ENCODE data around the gene CCDC175. TPM values are rescaled to one million over a fixed set of nuclear protein-coding genes. Genes with fewer than 3 reads are reported as not detected.

The CCDC175 gene
- total RNA-seq, 2 experiments from 2014 or later, result not detected

GRCh38 chr14:59483819-59484638 lies 92.6 kb downstream of the CCDC175 start, which contains the start of the genes JKAMP and L3HYPDH:
TSS of gene JKAMP (plus strand) at chr14:59484517. CDS start at chr14:59484590, 73 bp downstream.
TSS of gene L3HYPDH (minus strand) at chr14:59484408. CDS start at chr14:59484316, 92 bp downstream.
- peaks cover 38% of the 10 kb centered on the region for H3K4me1 ChIP-seq (ENCODE audit: insufficient read depth, low read length, poor library complexity, severe bottlenecking)
- H2AFZ ChIP-seq (ENCODE audit: low read length), result peak within 1 kb of the TSS; percentile 97
- no peaks in the 10 kb centered on the region for H3K9me2 ChIP-seq (ENCODE audit: insufficient read depth, low read length)
- TF ChIP-seq EZH2phosphoT487 (IDR thresholded peaks at IDR 0.05; ENCODE audit: borderline replicate concordance, low read depth, low read length), result no peak
- TF ChIP-seq CTCF (conservative IDR thresholded peaks at IDR 0.05; ENCODE audit: low read length), result peak; percentile 69
- H3K4me3 ChIP-seq (ENCODE audit: low read depth, low read length, poor library complexity, severe bottlenecking), result peak within 1 kb of the TSS; percentile 87
- ChIA-PET CTCF (ENCODE audit: unreplicated experiment) (interaction anchor here (0.7 kb wide), 1 partner anchor 23 kb away, joined by 4 read pairs; no protein-coding TSS in a partner anchor), POLR2A (interaction anchor here (0.5 to 2.0 kb wide), 13 partner anchors 10 to 1944 kb away, joined by 3 to 7 read pairs (median 4); no protein-coding TSS in a partner anchor)
- H3K79me2 ChIP-seq (ENCODE audit: insufficient read depth, low read depth, low read length), result peaks cover 36% of the 10 kb centered on the region; the same call in 1 of the 2 replicates
- peaks cover 10% of the 10 kb centered on the region for H4K20me1 ChIP-seq (ENCODE audit: insufficient read depth, low read length)
- intact Hi-C loops (cut with micrococcal nuclease; ENCODE audit: unreplicated experiment), result loop anchor here (1.0 to 10.0 kb wide), 4 partner anchors 127 to 861 kb away; partner anchors contain the start of gene DAAM1
- BruUV-seq (replicated peaks), result no TSS peak
- no peaks in the 10 kb centered on the region for H3K9me3 ChIP-seq (ENCODE audit: low read length)
- H3K36me3 ChIP-seq (ENCODE audit: insufficient read depth, low read length), result peaks cover 18% of the 10 kb centered on the region
- H3K4me2 ChIP-seq (ENCODE audit: low read length), result peak within 1 kb of the TSS; percentile 100
- peak; percentile 98 for DNase-seq (ENCODE audit: low spot score)
- peak within 1 kb of the TSS; percentile 58 for H3K27ac ChIP-seq (ENCODE audit: low read depth, low read length, poor library complexity, severe bottlenecking)

- DNase-seq (ENCODE audit: low spot score), result no peak
- POLR2A ChIA-PET, result interaction anchor here (0.5 to 2.0 kb wide), 5 partner anchors 9 to 1945 kb away, joined by 3 to 7 read pairs (median 4); no protein-coding TSS in a partner anchor
- BruUV-seq (replicated peaks), result no TSS peak
These were observed 93.2 kb downstream of the CCDC175 start for GRCh38 chr14:59483363-59483762.

More at GRCh38 chr14:59483363-59483762, 93.2 kb downstream of the CCDC175 start:
- CTCF ChIA-PET (ENCODE audit: unreplicated experiment), result no interaction called here
- no peak overlapping the region for H3K27ac ChIP-seq (ENCODE audit: low read depth, low read length, poor library complexity, severe bottlenecking)
- TF ChIP-seq CTCF (conservative IDR thresholded peaks at IDR 0.05; ENCODE audit: low read length), result no peak
- TF ChIP-seq EZH2phosphoT487 (IDR thresholded peaks at IDR 0.05; ENCODE audit: borderline replicate concordance, low read depth, low read length), result no peak
- intact Hi-C loops (cut with micrococcal nuclease; ENCODE audit: unreplicated experiment), result loop anchor here (5.0 to 10.0 kb wide), 3 partner anchors 126 to 861 kb away; no protein-coding TSS in a partner anchor
- H2AFZ ChIP-seq (ENCODE audit: low read length), result peak overlapping the region; percentile 97; the same call in 1 of the 2 replicates
- peaks cover 36% of the 10 kb centered on the region; the same call in 1 of the 2 replicates for H3K79me2 ChIP-seq (ENCODE audit: insufficient read depth, low read depth, low read length)
- H3K9me2 ChIP-seq (ENCODE audit: insufficient read depth, low read length), result no peaks in the 10 kb centered on the region
- H4K20me1 ChIP-seq (ENCODE audit: insufficient read depth, low read length), result peaks cover 10% of the 10 kb centered on the region
- peaks cover 15% of the 10 kb centered on the region for H3K36me3 ChIP-seq (ENCODE audit: insufficient read depth, low read length)
- H3K4me2 ChIP-seq (ENCODE audit: low read length), result peak overlapping the region; percentile 100
- peaks cover 38% of the 10 kb centered on the region for H3K4me1 ChIP-seq (ENCODE audit: insufficient read depth, low read length, poor library complexity, severe bottlenecking)
- H3K9me3 ChIP-seq (ENCODE audit: low read length), result no peaks in the 10 kb centered on the region
- H3K4me3 ChIP-seq (ENCODE audit: low read depth, low read length, poor library complexity, severe bottlenecking), result peak overlapping the region; percentile 87
